ENCODE measurements around the gene LBHD1.
"Not testable (repeated sequence)": the region's sequence is repeated elsewhere in the genome, so short reads cannot be mapped to it uniquely, and the experiment has no call there.

LBHD1 gene

GRCh38 chr11:62689421-62690183, 17.5 kb upstream of the LBHD1 start, which contains the start of gene LRRN4CL:
Gene LRRN4CL (minus strand): TSS chr11:62689530. CDS start chr11:62688508, 1,022 bp downstream.
- DNase-seq, result peak; percentile 65

GRCh38 chr11:62688491-62688890, 16.4 kb upstream of the LBHD1 start:
- peak; percentile 40 for DNase-seq

GRCh38 chr11:62687508-62688396, 15.7 kb upstream of the LBHD1 start:
- DNase-seq, result peak; percentile 68

- no peak for DNase-seq
Observed at GRCh38 chr11:62682518-62682917, 10.5 kb upstream of the LBHD1 start.

GRCh38 chr11:62680825-62681240, 8.8 kb upstream of the LBHD1 start:
- DNase-seq, result peak; percentile 48

GRCh38 chr11:62678770-62679696, 7.0 kb upstream of the LBHD1 start, which contains the start of gene UBXN1:
Gene UBXN1 (minus strand): TSS chr11:62679073. CDS start chr11:62678923, 150 bp downstream.
- DNase-seq, result peak; percentile 94

GRCh38 chr11:62678433-62678769, 6.3 kb upstream of the LBHD1 start:
- no peak for DNase-seq

- DNase-seq, result no peak
Observed at GRCh38 chr11:62677714-62678113, 5.6 kb upstream of the LBHD1 start.

GRCh38 chr11:62677156-62677555, 5.1 kb upstream of the LBHD1 start:
- DNase-seq, result no peak

GRCh38 chr11:62676698-62677097, 4.6 kb upstream of the LBHD1 start:
- no peak for DNase-seq

GRCh38 chr11:62675415-62675814, 3.3 kb upstream of the LBHD1 start:
- DNase-seq, result not testable (repeated sequence)

- DNase-seq, result no peak
Observed at GRCh38 chr11:62673196-62673525, 1.1 kb upstream of the LBHD1 start.

GRCh38 chr11:62671236-62671607, 845 bp downstream of the LBHD1 start:
- no peak for DNase-seq

- DNase-seq, result peak; percentile 6
Observed at GRCh38 chr11:62669420-62670161, 2.5 kb downstream of the LBHD1 start.

GRCh38 chr11:62667460-62667859, 4.6 kb downstream of the LBHD1 start:
- no peak for DNase-seq

- no peak for DNase-seq
Observed at GRCh38 chr11:62666259-62666926, 5.7 kb downstream of the LBHD1 start.

- no peak for DNase-seq
Observed at GRCh38 chr11:62665599-62666258, 6.3 kb downstream of the LBHD1 start.

GRCh38 chr11:62665075-62665598, 6.9 kb downstream of the LBHD1 start, which contains the start of the genes C11orf98 and CSKMT:
Gene C11orf98 (minus strand): TSS chr11:62665210. CDS start chr11:62665169, 41 bp downstream.
Gene CSKMT (plus strand): TSS chr11:62665312. CDS start chr11:62665880, 568 bp downstream.
- peak; percentile 98 for DNase-seq

- no peak for DNase-seq
Observed at GRCh38 chr11:62664405-62665074, 7.5 kb downstream of the LBHD1 start.
